Prostate gland (tissue), 2 donors: ENCODE data around the gene ADAMTS12. TPM values are rescaled to one million over a fixed set of nuclear protein-coding genes. Genes with fewer than 3 reads are reported as not detected.

Experiments
- DNase-seq: peaks from one replicate; pipeline ENCODE4 v3.0.0-alpha.2; 2019; ENCODE audit warnings: low spot score
- H3K27ac ChIP-seq, 2 donors: fragments of 200-600 bp; sonication (generic); 2 replicates each; pipeline ENCODE4 v1.5.1; 2017 to 2019
- H3K27me3 ChIP-seq: fragments of 200-600 bp; sonication (generic); replicated peaks from 2 replicates; pipeline ENCODE4 v1.5.1; 2019; ENCODE audit not compliant: insufficient read depth
- H3K36me3 ChIP-seq, 2 donors: fragments of 200-600 bp; sonication (generic); 1 replicate in 1 of 2; 2 replicates in 1 of 2; pipeline versions ENCODE4 v1.5.1 to v1.8.1; 2017 to 2019
- H3K4me1 ChIP-seq: fragments of 200-600 bp; sonication (generic); replicated peaks from 2 replicates; pipeline ENCODE4 v1.5.1; 2019
- H3K4me3 ChIP-seq, 2 donors: fragments of 200-600 bp; sonication (generic); 2 replicates each; pipeline ENCODE4 v1.5.1; 2017 to 2019
- H3K9me3 ChIP-seq: fragments of 200-600 bp; sonication (generic); 2 replicates; pipeline ENCODE4 v1.5.1; 2017
- CTCF ChIP-seq, 4 experiments: fragments of 200-600 bp in 2 of 4; fragments of 450-650 bp in 2 of 4; sonication (generic) in 2 of 4; IDR thresholded peaks; 1 replicate in 3 of 4; 2 replicates in 1 of 4; pipeline ENCODE4 v1.5.1; 2016 to 2019; ENCODE audit warnings: antibody characterized with exemption in 4 of 4, mild to moderate bottlenecking in 2 of 4, moderate library complexity in 2 of 4
- POLR2A ChIP-seq: fragments of 450-650 bp; IDR thresholded peaks from one replicate; pipeline ENCODE4 v1.6.1; 2016; ENCODE audit warnings: antibody characterized with exemption, mild to moderate bottlenecking
- POLR2AphosphoS5 ChIP-seq: sonication (generic); formaldehyde crosslinking; IDR thresholded peaks from one replicate; pipeline ENCODE4 v1.6.1; 2017; ENCODE audit warnings: antibody characterized with exemption
- WGBS: methylation state at CpG from one replicate; pipeline ENCODE4 v1.1.5; 2018; 5-methylcytosine and 5-hydroxymethylcytosine counted together
- intact Hi-C: fragments of 100-400 bp; cut with DNase I; formaldehyde crosslinking; loops from one replicate; pipeline ENCODE4 v1.14.2; 2022
- total RNA-seq, 2 donors: library from RNA; depleted of rRNA; stranded (reverse); fragments of >200 nt; gene quantifications; one replicate each; pipeline ENCODE4 v1.1.0, GENCODE V29; 2016

The ADAMTS12 gene
- total RNA-seq, 2 donors from 2014 or later: 0.09 to 3.7 TPM

- intact Hi-C loops: no loop called here
- no peak for DNase-seq
- Histone ChIP-seq H3K4me1 (no peaks in the 10 kb centered on the region), H3K27ac (no peak overlapping the region), H3K27me3 (no peaks in the 10 kb centered on the region), H3K9me3 (no peaks in the 10 kb centered on the region), H3K36me3 (no peaks in the 10 kb centered on the region), H3K4me3 (no peak overlapping the region)
- TF ChIP-seq POLR2AphosphoS5 (no peak), POLR2A (no peak), CTCF (IDR thresholded peaks at IDR 0.05) (no peak)
- WGBS: 74% methylated on average over 3 of the region's 3 CpGs
Observed at GRCh38 chr5:33696411-33696810, 195.4 kb downstream of the ADAMTS12 start.

DNA sequence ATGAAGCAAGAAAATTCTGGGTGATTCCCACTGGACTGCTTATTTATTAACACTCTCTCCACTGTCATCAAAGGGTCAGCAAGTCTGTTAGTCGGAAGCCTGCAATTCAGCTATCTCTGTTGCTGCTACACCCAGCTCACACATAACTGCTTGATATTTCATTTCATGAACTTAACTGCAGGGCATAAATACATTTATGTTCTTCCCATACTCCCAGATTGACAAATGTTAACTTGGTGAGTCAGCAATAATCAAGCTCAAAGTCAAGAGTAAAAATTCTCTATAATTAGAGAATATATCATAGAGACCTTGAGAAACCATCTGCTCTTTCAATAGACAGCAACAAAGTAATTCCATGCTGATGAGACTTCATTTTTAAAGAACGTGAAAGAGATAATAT lies 198.8 kb downstream of the ADAMTS12 start:
- TF ChIP-seq POLR2AphosphoS5: no peak
- no peak for TF ChIP-seq CTCF (IDR thresholded peaks at IDR 0.05)
- TF ChIP-seq POLR2A: no peak
- intact Hi-C loops: no loop called here
- H3K27ac ChIP-seq: no peak overlapping the region
- WGBS: 97% methylated on average over 2 of the region's 2 CpGs
- no peaks in the 10 kb centered on the region for H3K27me3 ChIP-seq
- no peaks in the 10 kb centered on the region for H3K9me3 ChIP-seq
- H3K4me3 ChIP-seq: no peak overlapping the region
- no peaks in the 10 kb centered on the region for H3K36me3 ChIP-seq
- no peaks in the 10 kb centered on the region for H3K4me1 ChIP-seq
- DNase-seq: no peak

DNA sequence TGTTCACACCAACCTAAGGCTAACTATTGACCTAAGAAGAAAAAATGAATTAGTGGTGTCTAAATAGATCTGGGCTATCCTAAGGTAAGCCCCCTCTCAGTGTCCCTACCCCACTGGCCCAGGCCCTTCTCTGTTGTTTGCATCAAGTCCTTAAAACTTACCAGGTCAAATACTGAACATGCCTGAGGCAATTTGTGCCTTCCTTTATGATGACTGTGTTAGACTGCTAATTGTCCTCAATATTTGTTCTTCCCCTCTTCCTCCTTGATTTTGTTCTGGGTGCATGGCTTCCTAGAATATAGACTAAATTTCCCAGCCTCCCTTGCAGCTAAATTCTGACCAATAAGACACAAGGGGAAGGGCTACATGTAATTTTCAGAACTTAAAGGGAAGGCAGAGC lies 199.9 kb downstream of the ADAMTS12 start:
- no peaks in the 10 kb centered on the region for H3K9me3 ChIP-seq
- no peak for DNase-seq
- no peaks in the 10 kb centered on the region for H3K27me3 ChIP-seq
- H3K36me3 ChIP-seq: no peaks in the 10 kb centered on the region
- intact Hi-C loops: no loop called here
- no peak overlapping the region for H3K27ac ChIP-seq
- no peak for TF ChIP-seq POLR2A
- no peak for TF ChIP-seq CTCF (IDR thresholded peaks at IDR 0.05)
- H3K4me1 ChIP-seq: no peaks in the 10 kb centered on the region
- H3K4me3 ChIP-seq: no peak overlapping the region

GRCh38 chr5:33690374-33691135 lies 201.2 kb downstream of the ADAMTS12 start:
- no peak for DNase-seq
- no peaks in the 10 kb centered on the region for H3K9me3 ChIP-seq
- H3K4me3 ChIP-seq: no peak overlapping the region
- TF ChIP-seq POLR2AphosphoS5: no peak
- no peak for TF ChIP-seq CTCF (IDR thresholded peaks at IDR 0.05)
- no peak for TF ChIP-seq POLR2A
- no peak overlapping the region for H3K27ac ChIP-seq
- H3K4me1 ChIP-seq: no peaks in the 10 kb centered on the region
- H3K27me3 ChIP-seq: no peaks in the 10 kb centered on the region
- H3K36me3 ChIP-seq: no peaks in the 10 kb centered on the region
- 88% methylated on average over 9 of the region's 9 CpGs for WGBS
- intact Hi-C loops: no loop called here

DNA sequence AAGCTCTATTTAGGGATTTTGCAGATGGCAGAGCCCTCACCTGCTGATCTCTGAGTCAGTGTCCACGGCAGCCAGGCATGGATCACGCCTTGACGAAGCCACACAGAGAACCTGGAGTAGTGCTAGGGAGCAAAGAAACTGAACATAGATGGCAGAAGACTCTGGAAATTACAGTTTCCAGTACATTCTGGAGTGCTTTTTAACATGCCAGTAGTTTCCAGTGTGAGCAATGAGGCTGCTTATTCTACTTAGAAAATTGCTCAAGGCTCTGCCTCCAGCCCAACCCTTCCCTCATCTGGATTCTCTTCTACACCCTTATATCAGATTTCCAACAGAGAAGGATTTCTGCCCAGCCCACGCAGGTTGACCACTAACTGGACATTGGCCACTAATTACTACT lies 203.3 kb downstream of the ADAMTS12 start:
- H3K9me3 ChIP-seq: no peaks in the 10 kb centered on the region
- WGBS: 84% methylated on average over 4 of the region's 4 CpGs
- no peaks in the 10 kb centered on the region for H3K36me3 ChIP-seq
- H3K27ac ChIP-seq: no peak overlapping the region
- TF ChIP-seq POLR2A (no peak), POLR2AphosphoS5 (no peak), CTCF (IDR thresholded peaks at IDR 0.05) (no peak)
- no peaks in the 10 kb centered on the region for H3K4me1 ChIP-seq
- no peak overlapping the region for H3K4me3 ChIP-seq
- H3K27me3 ChIP-seq: no peaks in the 10 kb centered on the region
- intact Hi-C loops: no loop called here
- no peak for DNase-seq
